GM06990 (cell line): ENCODE results near the gene AGAP1.

Experiments used
- DNase-seq: peaks from one replicate; pipeline ENCODE4 v3.0.0-alpha.2; 2011; ENCODE audit not compliant: insufficient read length; ENCODE audit errors: extremely low read depth
- H3K27me3 ChIP-seq: replicated peaks from 2 replicates; pipeline ENCODE4 v1.6.0; 2011; ENCODE audit warnings: low read length; ENCODE audit not compliant: control insufficient read depth, insufficient read depth
- H3K36me3 ChIP-seq: 2 replicates; pipeline ENCODE4 v1.5.1; 2011; ENCODE audit warnings: low read length; ENCODE audit not compliant: control insufficient read depth, insufficient read depth
- H3K4me3 ChIP-seq: replicated peaks from 2 replicates; pipeline ENCODE4 v1.5.1; 2011; ENCODE audit warnings: low read depth, mild to moderate bottlenecking, control low read depth, low read length
- TF ChIP-seq, protein P1 (sequence below): IDR thresholded peaks from 2 replicates; pipeline ENCODE4 v1.5.1; 2011; ENCODE audit warnings: low read length, control low read depth, mild to moderate bottlenecking, inconsistent platforms; ENCODE audit not compliant: insufficient read depth, poor library complexity, severe bottlenecking

AGAP1 gene

DNA sequence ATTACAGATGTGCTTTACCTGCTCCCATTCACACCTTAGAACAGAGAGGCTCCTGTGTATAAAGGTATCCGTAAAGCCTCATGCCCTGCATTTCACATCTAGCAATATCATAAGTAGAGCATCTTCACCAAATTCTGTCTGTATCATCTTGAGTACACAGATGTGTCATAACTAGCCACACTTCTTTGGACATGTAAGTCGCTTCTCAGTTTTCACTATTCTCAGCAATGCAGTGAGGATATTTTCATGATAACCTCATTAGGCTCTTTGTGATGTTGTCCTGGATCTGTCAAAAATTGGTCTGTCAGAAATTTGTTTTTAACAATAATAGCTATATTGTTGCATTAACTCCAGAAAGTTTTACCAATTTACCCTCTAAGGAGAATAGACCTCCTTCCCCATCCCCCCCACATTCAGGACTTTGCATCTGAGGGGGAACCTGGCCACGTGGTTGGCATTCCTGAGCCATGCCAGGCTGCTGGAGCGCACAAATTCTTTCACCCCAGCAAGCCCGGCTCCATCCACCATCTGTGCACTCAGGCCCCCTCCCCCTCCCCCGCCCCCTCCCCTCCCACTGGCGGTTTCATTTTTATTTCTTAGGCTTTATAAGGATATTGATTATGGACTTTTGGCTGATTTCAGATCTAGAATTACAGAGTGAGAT lies 34.1 kb downstream of the AGAP1 start:
- TF ChIP-seq, protein P1, sequence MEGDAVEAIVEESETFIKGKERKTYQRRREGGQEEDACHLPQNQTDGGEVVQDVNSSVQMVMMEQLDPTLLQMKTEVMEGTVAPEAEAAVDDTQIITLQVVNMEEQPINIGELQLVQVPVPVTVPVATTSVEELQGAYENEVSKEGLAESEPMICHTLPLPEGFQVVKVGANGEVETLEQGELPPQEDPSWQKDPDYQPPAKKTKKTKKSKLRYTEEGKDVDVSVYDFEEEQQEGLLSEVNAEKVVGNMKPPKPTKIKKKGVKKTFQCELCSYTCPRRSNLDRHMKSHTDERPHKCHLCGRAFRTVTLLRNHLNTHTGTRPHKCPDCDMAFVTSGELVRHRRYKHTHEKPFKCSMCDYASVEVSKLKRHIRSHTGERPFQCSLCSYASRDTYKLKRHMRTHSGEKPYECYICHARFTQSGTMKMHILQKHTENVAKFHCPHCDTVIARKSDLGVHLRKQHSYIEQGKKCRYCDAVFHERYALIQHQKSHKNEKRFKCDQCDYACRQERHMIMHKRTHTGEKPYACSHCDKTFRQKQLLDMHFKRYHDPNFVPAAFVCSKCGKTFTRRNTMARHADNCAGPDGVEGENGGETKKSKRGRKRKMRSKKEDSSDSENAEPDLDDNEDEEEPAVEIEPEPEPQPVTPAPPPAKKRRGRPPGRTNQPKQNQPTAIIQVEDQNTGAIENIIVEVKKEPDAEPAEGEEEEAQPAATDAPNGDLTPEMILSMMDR, result no peak
- Histone ChIP-seq H3K27me3 (no peaks in the 10 kb centered on the region), H3K4me3 (no peak overlapping the region), H3K36me3 (no peaks in the 10 kb centered on the region)
- DNase-seq, result no peak

- Histone ChIP-seq H3K4me3 (no peak overlapping the region), H3K27me3 (no peaks in the 10 kb centered on the region), H3K36me3 (no peaks in the 10 kb centered on the region)
- DNase-seq, result no peak
- TF ChIP-seq, protein P1, result no peak
These were observed 35.8 kb downstream of the AGAP1 start for GRCh38 chr2:235529621-235530020.

GRCh38 chr2:235530735-235531134 lies 36.9 kb downstream of the AGAP1 start:
- Histone ChIP-seq H3K4me3 (no peak overlapping the region), H3K27me3 (no peaks in the 10 kb centered on the region), H3K36me3 (no peaks in the 10 kb centered on the region)
- TF ChIP-seq, protein P1, result no peak
- no peak for DNase-seq

DNA sequence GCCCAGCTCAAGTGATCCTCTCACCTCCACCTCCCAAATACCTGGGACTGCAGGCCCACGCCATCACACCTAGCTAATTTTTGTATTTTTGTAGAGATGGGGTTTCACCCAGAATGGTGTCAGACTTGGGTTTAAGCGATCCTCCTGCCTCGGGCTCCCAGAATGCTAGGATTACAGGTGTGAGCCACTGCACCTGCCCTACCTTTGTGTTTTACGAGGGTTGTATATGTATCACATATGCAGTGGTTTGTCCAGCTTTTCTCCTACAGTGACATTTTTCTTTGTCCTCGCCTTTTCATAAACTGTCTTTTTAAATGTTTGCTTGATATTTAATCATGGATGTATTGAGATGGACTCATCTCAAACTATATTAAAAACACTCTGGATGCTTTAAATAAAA lies 38.5 kb downstream of the AGAP1 start:
- Histone ChIP-seq H3K27me3 (no peaks in the 10 kb centered on the region), H3K36me3 (no peaks in the 10 kb centered on the region), H3K4me3 (no peak overlapping the region)
- DNase-seq, result no peak
- TF ChIP-seq, protein P1, result no peak

DNA sequence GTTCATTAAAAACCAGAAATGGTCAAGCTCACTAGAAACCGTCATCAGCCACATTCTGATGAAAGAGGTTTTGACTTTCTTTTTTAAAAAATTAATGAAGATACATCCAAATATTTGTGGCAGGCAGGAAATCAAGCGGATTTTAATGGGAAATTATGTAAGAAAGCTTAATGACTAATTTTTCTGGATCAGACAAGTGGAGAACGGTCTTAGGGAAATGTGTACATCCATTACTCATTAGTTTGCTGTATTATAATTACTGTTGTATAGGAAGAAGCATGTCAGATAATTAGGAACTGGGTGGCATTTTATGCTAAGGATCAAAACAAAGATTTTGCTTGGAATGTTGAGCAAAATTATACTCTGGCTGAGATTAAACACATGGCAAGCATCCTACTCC lies 39.4 kb downstream of the AGAP1 start:
- H3K27me3 ChIP-seq, result no peaks in the 10 kb centered on the region
- no peaks in the 10 kb centered on the region for H3K36me3 ChIP-seq
- H3K4me3 ChIP-seq, result no peak overlapping the region
- DNase-seq, result no peak
- TF ChIP-seq, protein P1, result no peak

- no peak for DNase-seq
- TF ChIP-seq, protein P1, result no peak
- Histone ChIP-seq H3K27me3 (no peaks in the 10 kb centered on the region), H3K36me3 (no peaks in the 10 kb centered on the region), H3K4me3 (no peak overlapping the region)
These were observed 40.0 kb downstream of the AGAP1 start for GRCh38 chr2:235533616-235534385.
